ENCODE data around the gene CFAP77.

- TF ChIP-seq ZBTB7A (tag by site-specific recombination; IDR thresholded peaks at IDR 0.05; ENCODE audit: low read depth): no peak
- TF ChIP-seq, protein P1, sequence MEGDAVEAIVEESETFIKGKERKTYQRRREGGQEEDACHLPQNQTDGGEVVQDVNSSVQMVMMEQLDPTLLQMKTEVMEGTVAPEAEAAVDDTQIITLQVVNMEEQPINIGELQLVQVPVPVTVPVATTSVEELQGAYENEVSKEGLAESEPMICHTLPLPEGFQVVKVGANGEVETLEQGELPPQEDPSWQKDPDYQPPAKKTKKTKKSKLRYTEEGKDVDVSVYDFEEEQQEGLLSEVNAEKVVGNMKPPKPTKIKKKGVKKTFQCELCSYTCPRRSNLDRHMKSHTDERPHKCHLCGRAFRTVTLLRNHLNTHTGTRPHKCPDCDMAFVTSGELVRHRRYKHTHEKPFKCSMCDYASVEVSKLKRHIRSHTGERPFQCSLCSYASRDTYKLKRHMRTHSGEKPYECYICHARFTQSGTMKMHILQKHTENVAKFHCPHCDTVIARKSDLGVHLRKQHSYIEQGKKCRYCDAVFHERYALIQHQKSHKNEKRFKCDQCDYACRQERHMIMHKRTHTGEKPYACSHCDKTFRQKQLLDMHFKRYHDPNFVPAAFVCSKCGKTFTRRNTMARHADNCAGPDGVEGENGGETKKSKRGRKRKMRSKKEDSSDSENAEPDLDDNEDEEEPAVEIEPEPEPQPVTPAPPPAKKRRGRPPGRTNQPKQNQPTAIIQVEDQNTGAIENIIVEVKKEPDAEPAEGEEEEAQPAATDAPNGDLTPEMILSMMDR (tag by site-specific recombination; IDR thresholded peaks at IDR 0.05): no peak
- TF ChIP-seq ATF2 (tag by site-specific recombination; IDR thresholded peaks at IDR 0.05; ENCODE audit: low read depth): no peak
- TF ChIP-seq ZNF23 (tag by site-specific recombination; IDR thresholded peaks at IDR 0.05; ENCODE audit: borderline replicate concordance): no peak
- no peak for TF ChIP-seq GLIS2 (tag by site-specific recombination; IDR thresholded peaks at IDR 0.05)
- no peak for TF ChIP-seq SETDB1 (IDR thresholded peaks at IDR 0.05; ENCODE audit: insufficient read length, low read length)
- TF ChIP-seq ZNF274 (IDR thresholded peaks at IDR 0.05; ENCODE audit: low read length): no peak
- TF ChIP-seq ZNF274 (tag by site-specific recombination; IDR thresholded peaks at IDR 0.05; ENCODE audit: borderline replicate concordance): no peak
- TF ChIP-seq ZNF280C (tag by site-specific recombination; IDR thresholded peaks at IDR 0.05): no peak
- TF ChIP-seq ZNF501 (tag by site-specific recombination; IDR thresholded peaks at IDR 0.05): no peak
- no peak for TF ChIP-seq ZNF426 (tag by site-specific recombination; IDR thresholded peaks at IDR 0.05)
- TF ChIP-seq ZFP41 (tag by site-specific recombination; IDR thresholded peaks at IDR 0.05; ENCODE audit: borderline replicate concordance): no peak
- TF ChIP-seq ZBTB20 (tag by site-specific recombination; IDR thresholded peaks at IDR 0.05): no peak
- TF ChIP-seq SP2 (tag by site-specific recombination; IDR thresholded peaks at IDR 0.05): no peak
- no peak for TF ChIP-seq ZNF16 (tag by site-specific recombination; IDR thresholded peaks at IDR 0.05; ENCODE audit: low read depth)
These were observed 29.1 kb downstream of the CFAP77 start for GRCh38 chr9:132439153-132439552.
